ENCODE results near the gene RNASEH2A.
A peak's percentile ranks its signal among the peaks of the same experiment; 100 is the strongest.
"Not testable (repeated sequence)": the region's sequence is repeated elsewhere in the genome, so short reads cannot be mapped to it uniquely, and the experiment has no call there.

The RNASEH2A gene

DNA sequence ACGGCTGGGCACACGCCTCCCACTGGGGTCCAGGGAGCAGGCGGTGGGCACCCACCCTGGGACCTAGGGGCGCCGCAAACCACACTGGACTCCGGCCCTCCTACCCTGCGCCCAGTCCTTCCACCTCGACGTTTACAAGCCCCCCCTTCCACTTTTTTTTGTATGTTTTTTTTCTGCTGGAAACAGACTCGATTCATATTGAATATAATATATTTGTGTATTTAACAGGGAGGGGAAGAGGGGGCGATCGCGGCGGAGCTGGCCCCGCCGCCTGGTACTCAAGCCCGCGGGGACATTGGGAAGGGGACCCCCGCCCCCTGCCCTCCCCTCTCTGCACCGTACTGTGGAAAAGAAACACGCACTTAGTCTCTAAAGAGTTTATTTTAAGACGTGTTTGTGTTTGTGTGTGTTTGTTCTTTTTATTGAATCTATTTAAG lies 13.5 kb upstream of the RNASEH2A start:
- no peak for DNase-seq (ENCODE audit: low spot score)
- FAIRE-seq: no peak

DNA sequence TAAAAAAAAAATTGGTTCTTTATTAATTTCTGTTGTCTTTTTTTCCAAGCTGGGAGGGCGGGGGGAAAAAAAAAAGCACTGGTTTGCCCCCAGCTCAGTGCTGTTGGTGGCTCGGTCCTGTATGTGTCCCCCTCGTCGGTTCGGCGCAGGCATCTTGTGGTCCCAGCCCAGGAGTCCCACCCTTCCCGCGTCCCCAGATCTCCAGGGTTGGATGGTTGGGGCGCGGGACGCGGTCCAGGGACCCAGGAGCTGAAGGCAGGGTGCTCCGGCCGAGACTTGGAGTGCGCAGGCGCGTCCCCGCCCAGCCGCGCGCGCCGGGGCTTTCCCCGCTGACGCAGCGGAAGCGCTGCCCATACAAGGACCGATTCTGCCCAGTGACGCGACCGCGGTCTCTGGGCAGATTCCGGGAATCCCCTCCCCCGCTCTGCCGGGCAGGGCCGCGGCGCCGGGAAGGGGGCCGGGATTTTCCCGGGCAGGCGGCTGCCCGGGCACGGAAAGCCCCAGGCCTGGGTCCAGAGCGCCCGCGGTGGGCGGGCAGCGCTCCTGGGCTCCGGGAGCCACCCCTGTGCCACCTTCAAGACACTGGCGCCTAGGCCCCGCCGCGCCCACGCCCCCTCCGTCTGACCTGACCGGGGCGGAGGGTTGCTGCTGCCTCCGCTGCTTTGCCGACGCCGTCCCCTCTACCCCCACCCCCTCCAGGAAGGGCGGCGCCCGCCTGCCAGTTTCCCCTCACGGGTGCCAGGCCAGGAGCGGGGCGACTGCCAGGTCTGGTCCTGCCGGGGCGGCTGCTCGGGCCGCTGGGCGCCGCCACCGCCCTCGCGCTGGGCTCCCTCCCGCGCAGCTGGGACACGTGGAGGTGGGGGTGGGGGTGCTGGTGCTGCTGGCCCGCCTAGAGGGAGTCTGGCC lies 12.8 kb upstream of the RNASEH2A start:
- DNase-seq (ENCODE audit: low spot score) (peak; percentile 91), FAIRE-seq (no peak)

DNA sequence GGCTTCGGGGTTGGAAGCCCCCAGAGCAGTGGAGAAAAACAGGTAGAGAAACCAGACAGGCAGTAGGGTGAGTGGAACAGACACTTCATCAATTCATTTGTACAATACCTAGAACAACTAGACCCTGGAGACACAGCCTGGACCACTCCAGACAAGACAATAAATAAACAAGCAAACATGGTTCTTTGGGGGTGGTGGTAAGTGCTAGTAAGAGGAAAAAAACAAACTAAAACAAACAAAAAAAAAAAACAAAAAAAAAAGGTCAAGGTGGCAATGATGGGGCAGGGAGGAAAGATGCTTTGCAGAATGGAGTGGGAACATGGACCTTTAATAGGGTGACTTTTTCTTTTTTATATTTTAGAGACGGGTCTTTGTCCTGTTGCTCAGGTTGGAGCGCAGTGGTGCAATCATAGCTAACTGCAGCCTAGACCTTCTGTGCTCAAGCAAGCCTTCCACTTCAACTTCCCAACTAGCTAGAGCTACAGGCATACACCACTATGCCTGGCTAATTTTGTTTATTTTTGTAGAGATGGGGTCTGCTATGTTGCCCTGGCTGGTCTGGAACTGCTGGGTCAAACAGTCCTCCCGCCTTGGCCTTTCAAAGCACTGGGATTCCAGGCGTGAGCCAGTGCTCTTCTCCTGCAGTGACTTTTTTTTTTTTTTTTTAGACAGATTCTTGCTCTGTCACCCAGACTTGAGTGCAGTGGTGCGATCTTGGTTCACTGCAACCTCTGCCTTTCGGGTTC lies 12.0 kb upstream of the RNASEH2A start:
- FAIRE-seq (no peak), DNase-seq (ENCODE audit: low spot score) (no peak)

DNA sequence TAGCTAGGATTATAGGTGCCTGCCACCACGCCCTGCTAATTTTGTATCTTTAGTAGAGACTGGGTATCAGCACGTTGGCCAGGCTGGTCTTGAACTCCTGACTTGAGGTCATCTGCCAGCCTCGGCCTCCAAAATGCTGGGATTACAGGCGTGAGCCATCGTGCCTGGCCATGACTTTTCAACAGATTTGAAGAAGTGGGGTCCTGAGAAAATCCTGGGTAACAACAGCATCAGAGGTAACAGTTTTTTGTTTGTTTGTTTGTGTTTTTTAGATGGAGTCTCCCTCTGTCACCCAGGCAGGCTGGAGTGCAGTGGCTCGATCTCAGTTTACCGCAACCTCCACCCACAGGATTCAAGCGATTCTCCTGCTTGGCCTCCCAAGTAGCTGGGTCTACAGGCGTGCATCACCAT lies 11.4 kb upstream of the RNASEH2A start:
- FAIRE-seq (no peak), DNase-seq (ENCODE audit: low spot score) (no peak)

DNA sequence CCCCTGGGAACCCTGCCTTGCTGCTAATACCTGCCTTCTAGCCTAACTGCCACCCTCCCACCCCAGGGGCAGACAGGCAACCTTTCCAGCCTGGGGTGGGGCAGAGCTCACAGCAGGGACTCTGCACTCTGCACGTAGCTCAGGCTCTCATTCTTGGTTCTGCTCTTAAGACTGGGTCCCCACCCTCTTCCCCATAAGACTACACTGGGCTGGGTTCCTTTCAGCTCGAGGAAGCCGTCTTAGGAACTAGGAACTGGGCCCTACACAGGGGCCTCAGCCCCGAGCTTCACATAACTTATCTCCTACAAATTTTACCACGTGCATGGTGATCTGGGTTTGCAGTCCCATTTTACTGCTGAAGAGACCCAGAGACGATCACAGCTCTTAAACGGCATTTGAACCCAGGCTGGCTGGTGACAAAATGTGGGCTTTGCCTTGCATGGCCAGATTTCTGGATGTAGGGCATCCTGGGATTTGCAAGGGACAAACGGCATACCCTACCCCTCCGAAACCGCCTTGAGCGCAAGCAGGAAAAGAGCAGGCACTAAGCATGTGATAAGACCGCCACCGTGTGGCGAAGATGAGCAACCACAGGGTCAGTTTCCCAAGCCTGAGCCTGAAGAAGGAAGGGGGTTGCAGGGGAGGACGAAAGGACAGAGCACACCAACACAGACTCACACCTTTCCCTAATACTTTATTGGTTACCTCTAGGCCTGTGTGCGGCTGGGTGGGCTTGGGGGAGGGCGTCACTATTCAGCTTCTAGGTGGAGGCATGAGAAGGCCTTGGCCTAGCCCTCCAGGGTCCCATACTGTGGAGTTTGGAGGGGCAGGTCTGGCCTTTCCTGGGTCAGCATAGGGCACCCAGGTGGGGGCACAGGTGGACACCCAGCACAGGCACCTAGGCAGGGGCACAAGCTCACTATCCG lies 10.0 kb upstream of the RNASEH2A start:
- DNase-seq (ENCODE audit: low spot score): no peak
- no peak for FAIRE-seq

DNA sequence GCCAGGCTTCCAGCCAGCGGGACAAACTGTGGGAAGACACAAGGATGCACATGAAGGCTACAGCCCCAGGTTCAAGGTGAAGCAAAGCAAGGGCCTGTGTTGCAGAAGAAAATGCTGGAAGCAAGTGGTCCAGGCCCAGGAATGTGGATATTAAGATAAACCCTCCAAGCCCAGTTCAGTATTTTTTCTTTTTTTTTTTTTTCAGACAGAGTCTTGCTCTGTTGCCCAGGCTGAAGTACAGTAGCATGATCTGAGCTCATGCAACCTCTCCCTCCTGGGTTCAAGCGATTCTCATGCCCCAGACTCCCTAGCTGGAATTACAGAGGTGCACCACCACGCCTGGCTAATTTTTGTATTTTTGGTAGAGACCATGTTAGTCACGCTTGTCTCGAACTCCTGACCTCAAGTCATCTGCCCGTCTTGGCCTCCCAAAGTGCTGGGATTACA lies 9.2 kb upstream of the RNASEH2A start:
- DNase-seq (ENCODE audit: low spot score): no peak
- no peak for FAIRE-seq

DNA sequence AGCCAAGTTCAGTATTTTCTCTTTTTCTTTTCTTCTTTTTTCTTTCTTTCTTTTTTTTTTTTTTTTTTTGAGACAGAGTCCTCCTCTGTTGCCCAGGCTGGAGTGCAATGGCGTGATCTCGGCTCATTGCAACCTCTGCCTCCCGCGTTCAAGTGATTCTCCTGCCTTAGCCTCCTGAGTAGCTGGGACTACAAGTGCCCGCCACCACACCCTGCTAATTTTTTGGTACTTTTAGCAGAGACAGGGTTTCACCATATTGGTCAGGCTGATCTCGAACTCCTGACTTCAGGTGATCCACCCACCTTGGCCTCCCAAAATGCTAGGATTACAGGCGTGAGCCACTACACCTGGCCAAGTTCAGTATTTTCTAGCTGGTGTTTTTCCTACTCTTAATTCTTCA lies 8.8 kb upstream of the RNASEH2A start:
- not testable (repeated sequence) for DNase-seq (ENCODE audit: low spot score); FAIRE-seq

DNA sequence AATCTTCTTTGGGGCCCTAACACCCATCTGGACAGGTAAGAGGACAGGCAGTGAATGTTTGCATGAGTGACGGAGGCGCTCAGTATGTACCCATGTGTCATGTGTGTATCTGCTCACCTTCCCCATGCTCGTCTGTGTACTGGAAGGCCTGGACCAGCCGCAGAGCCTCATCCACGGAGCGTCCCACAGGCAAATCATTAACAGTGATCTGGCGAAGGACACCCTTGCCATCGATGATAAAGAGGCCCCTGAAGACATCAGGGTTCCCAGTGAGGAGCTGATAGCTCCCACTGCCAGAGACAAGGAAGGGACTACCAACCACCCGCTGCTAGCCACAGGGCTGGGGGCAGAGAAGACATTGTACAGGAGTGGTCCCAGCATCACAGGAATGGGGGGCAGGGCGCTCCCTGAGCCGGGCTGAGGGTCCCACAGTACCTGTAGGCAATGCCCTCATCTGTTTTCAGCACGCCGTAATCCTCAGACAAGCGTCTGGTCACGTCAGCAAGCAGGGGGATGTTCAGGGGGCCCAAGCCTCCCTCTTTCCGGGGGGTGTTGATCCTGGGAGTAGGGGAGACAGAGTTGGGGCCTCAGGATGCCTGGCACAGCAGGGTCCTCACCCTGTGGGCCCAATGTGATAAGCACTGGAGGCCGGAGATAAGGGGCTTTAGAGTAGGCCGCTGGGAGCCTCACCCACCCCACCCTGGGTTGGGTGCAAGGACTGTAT lies 6.5 kb upstream of the RNASEH2A start:
- DNase-seq (ENCODE audit: low spot score): no peak
- FAIRE-seq: no peak

DNA sequence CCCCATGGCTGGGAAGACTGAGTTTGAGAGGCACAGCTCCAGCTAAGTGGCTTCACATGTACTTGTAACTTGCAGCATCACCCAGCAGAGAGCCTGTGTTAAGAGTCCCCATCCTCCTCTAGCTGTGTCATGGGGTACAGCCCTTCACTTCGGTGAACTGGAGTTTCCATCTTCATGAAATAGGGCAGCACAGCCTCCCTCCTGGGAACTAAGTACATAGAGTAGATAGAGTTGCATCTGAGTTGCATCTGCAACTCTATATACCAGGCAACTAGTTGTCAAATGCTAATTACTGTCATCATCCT lies 6.0 kb upstream of the RNASEH2A start:
- DNase-seq (ENCODE audit: low spot score) (no peak), FAIRE-seq (no peak)

DNA sequence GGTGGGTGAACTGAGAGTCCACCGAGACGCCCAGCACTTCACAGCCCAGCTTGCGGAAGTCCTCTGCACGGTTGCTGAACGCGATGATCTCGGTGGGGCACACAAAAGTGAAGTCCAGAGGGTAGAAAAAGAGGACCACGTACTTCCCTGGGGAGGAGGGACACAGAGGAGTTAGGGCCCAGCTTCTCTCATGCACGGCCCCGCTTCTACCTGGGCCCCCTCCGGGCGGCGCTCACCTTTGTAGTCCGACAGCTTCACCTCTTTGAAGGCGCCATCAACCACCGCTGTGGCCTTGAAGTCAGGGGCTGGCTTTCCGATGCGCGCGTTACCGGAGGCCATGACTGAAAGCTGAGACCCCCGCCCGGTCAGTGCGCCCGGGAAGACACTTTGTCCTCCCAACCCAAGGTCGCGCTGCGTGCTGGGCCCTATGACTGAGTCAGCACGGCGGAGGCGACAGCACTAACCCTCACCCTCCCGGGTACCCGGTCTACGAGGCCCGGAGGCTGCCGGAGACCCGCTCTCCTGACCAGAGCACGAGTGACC lies 5.4 kb upstream of the RNASEH2A start:
- DNase-seq (ENCODE audit: low spot score): no peak
- FAIRE-seq: no peak

DNA sequence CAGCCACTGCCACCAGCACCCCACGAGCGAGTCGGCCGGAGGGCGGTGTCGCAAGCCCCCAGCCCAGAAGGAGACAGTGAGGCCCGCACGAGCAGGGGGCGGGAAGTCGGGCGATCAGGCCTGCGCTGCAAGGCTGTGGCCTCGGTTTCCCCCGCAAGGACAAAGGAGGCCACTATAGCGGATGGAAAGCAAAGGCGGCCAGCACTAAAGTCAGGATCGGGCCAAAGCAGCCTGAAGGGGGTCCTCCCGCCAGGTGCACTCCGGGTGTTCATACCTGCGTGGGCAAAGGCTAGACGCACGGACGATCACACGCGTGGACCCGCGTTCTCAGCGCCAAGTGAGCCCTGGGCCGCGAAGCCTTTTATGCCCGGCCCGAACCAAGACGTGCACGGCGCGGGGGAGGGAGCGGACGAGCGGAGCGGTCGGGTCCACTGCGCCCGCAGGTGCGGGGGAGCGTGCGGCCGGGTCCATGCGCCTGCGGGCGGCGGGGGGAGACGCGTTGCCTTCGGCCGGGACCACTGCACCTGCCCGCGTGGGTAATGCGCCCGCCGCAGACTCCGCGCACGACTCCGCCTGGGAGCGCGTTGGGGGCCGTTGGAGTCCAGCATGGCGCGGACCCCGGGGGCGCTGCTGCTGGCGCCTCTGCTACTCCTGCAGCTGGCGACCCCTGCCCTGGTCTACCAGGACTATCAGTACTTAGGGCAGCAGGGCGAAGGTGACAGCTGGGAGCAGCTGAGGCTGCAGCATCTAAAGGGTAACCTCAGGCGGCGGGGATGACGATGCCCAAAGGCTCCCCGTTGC lies 4.7 kb upstream of the RNASEH2A start, which contains the start of the genes PRDX2 and THSD8:
Gene PRDX2, minus strand, starts transcription at position 335 of the 801 bp plus-strand sequence. CDS start 539 bp downstream, outside the sequence.
Gene THSD8, plus strand, starts transcription at position 604 of the 801 bp plus-strand sequence. Its CDS starts 3 bp downstream, at position 607.
- FAIRE-seq (no peak), DNase-seq (ENCODE audit: low spot score) (peak; percentile 72)

DNA sequence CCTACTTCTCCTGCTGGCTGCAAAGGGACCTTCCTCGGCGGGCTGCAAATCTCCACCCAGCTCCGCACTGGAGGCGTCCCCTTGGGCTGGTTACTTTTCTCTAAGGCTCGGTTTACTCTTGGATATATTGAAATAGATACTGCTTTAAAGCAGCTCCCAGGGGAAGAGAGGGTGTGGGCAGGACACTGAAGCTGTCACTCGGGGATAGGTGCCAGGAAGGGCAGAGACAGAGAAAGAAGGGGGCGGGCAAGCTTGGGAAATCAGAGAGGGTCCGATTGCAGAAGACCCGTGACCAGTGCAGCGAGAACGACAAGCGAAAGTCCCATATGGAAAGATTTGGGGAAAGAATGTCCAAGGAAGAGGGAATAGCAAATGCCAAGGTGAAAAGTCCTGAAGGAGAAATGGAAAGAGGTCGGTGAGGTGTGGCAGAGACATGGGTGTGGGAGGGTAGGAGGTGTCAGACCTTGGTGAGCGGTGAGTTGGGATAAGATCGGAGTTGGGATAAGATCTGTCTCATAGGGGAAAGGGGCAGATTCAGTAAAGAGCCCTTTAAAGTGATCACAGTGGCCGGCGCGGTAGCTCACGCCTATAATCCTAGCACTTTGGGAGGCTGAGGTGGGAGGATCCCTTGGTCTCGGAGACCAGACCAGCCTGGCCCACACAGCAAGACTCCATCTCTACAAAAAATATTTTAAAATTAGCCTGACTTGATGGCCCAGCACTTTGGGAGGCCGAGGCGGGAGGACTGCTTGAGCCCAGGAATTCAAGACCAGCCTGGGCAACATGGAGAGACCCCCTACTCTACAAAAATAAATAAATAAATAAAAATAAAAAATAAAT lies 3.9 kb upstream of the RNASEH2A start:
- no peak for FAIRE-seq
- DNase-seq (ENCODE audit: low spot score): no peak

DNA sequence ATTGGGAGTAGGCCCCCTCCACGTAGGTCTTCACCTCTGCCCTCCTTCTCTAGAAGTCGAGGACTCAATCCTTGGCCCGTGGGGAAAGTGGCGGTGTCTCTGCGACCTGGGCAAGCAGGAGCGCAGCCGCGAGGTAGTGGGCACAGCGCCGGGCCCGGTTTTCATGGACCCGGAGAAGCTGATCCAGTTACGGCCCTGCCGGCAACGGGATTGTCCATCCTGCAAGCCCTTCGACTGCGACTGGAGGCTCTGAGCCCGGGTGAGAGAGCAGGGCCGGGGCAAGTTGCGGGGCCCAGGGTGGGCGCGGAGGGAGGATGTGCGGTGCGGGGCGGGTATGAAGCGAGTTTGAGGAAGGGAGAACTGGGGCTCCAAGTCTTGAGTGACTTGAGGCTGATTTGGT lies 2.3 kb upstream of the RNASEH2A start:
- FAIRE-seq (no peak), DNase-seq (ENCODE audit: low spot score) (no peak)

DNA sequence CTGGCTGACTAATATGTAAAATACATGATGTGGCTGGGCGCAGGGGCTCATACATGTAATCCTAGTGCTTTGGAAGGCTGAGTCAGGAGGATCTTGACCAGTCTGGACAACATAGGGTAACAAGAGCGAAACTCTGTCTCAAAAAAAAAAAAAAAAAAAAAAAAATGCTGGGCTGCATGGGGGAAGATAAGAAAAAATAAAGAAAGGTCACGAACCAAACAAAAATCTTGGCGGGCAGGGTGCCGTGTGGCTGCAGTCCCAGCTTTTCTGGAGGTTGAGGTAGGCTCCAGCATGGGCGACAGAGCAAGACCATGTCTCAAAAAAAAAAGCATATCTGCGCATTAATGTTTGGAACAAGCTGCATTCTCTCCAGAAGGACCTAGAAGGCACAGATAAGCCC lies 8.7 kb downstream of the RNASEH2A start:
- DNase-seq (ENCODE audit: low spot score): no peak
- FAIRE-seq: no peak

DNA sequence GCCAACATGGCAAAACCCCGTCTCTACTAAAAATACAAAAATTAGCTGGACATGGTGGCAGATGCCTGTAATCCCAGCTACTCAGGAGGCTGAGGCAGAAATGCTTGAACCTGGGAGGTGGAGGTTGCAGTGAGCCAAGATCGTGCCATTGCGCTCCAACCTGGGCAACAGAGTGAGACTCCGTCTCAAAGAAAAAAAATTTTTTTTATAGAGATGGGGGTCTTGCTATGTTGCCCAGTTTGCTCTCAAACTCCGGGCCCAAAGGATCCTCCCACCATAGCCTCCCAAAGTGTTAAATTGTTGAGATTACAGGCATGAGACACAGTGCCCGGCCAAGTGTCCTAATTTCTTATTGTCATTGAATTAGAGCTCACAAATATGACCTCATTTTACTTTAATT lies 10.8 kb downstream of the RNASEH2A start:
- FAIRE-seq; DNase-seq (ENCODE audit: low spot score): not testable (repeated sequence)

DNA sequence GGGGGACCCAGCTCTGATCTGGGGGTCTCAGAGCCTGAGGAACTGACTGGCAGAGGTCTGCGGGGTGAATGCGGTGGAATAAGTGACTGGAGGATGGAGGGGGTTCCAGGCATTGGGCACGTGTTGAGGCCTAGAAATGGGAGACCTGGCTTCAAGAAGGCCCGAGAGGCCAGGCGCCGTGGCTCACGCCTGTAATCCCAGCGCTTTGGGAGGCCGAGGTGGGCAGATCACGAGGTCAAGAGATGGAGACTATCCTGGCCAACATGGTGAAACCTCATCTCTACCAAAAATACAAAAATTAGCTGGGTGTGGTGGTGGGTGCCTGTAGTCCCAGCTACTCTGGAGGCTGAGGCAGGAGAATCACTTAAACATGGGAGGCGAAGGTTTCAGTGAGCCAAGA lies 11.4 kb downstream of the RNASEH2A start:
- DNase-seq (ENCODE audit: low spot score); FAIRE-seq: not testable (repeated sequence)

DNA sequence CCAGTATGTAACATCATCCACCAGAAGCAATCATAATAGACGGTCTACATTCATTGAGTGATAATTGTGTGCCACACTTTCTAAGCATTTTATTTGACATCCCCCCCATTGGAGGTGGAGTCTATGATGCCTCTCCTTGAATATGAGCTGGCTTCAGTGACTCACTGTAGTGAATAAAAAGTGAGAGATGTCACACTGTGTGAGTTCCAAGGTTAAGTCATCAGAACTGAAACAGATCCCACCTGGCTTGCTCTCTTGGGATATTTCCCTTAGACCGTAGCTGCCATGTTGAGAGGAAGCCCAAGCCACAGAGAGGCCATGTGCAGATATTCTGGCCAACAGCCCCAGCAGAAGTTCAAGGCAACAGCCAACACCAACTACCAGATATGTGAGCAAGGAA lies 15.4 kb downstream of the RNASEH2A start:
- DNase-seq (ENCODE audit: low spot score): no peak
- FAIRE-seq: no peak
